Activated naive CD4-positive, alpha-beta T cell treated with anti-CD3 and anti-CD28 coated beads, Interleukin-2, amount 50 U/mL, for 24 hours (primary cell): ENCODE measurements around the gene NPIPA1.
"Not testable (repeated sequence)": the region's sequence is repeated elsewhere in the genome, so short reads cannot be mapped to it uniquely, and the experiment has no call there.

Experiments
- H3K27ac Mint-ChIP-seq: one replicate; pipeline ENCODE4 v1.8.0; 2021; ENCODE audit warnings: mild to moderate bottlenecking, mixed read lengths
- H3K27me3 Mint-ChIP-seq: one replicate; pipeline ENCODE4 v1.8.0; 2021; ENCODE audit warnings: mixed read lengths
- H3K36me3 Mint-ChIP-seq: one replicate; pipeline ENCODE4 v1.8.0; 2021; ENCODE audit warnings: mixed read lengths
- H3K4me1 Mint-ChIP-seq: one replicate; pipeline ENCODE4 v1.8.0; 2021; ENCODE audit warnings: mixed read lengths
- H3K4me3 Mint-ChIP-seq: one replicate; pipeline ENCODE4 v1.8.0; 2021; ENCODE audit warnings: mild to moderate bottlenecking, mixed read lengths
- H3K9me3 Mint-ChIP-seq: one replicate; pipeline ENCODE4 v1.8.0; 2021; ENCODE audit warnings: mixed read lengths

The NPIPA1 gene

GRCh38 chr16:14989291-14990281, 52.3 kb downstream of the NPIPA1 start:
- H3K27ac Mint-ChIP-seq, H3K4me3 Mint-ChIP-seq, H3K27me3 Mint-ChIP-seq, H3K9me3 Mint-ChIP-seq: not testable (repeated sequence)
- Mint-ChIP-seq H3K36me3 (peaks cover 29% of the 10 kb centered on the region), H3K4me1 (peaks cover 47% of the 10 kb centered on the region)

- not testable (repeated sequence) for H3K9me3 Mint-ChIP-seq, H3K27me3 Mint-ChIP-seq, H3K4me3 Mint-ChIP-seq, H3K27ac Mint-ChIP-seq
- peaks cover 19% of the 10 kb centered on the region for H3K36me3 Mint-ChIP-seq
- peaks cover 53% of the 10 kb centered on the region for H3K4me1 Mint-ChIP-seq
Measured at GRCh38 chr16:14993277-14994151, 56.3 kb downstream of the NPIPA1 start.

DNA sequence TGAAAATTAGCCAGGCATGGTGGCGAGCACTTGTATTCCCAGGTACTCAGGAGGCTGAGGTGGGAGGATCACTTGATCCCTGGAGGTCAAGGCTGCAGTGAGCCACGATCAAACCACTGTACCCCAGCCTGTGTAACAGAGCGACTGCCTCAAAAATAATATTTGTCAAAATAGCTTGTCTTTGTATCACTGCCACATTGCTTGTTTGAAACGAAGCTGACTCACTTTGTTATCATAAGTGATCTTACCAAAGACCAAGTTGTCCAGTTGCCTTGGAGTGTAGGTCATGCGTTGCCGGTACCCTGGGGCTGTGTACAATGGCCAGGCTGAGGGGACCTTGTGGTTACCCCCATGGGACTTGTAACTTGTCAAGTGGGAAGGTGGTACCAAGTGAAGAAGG, 59.5 kb downstream of the NPIPA1 start:
- H3K27ac Mint-ChIP-seq, H3K4me3 Mint-ChIP-seq, H3K9me3 Mint-ChIP-seq, H3K27me3 Mint-ChIP-seq: not testable (repeated sequence)
- H3K36me3 Mint-ChIP-seq: peaks cover 11% of the 10 kb centered on the region
- H3K4me1 Mint-ChIP-seq: peaks cover 40% of the 10 kb centered on the region

- peaks cover 29% of the 10 kb centered on the region for H3K4me1 Mint-ChIP-seq
- H3K4me3 Mint-ChIP-seq, H3K9me3 Mint-ChIP-seq, H3K27ac Mint-ChIP-seq, H3K36me3 Mint-ChIP-seq, H3K27me3 Mint-ChIP-seq: not testable (repeated sequence)
Measured at GRCh38 chr16:14998300-14998699, 61.1 kb downstream of the NPIPA1 start.

DNA sequence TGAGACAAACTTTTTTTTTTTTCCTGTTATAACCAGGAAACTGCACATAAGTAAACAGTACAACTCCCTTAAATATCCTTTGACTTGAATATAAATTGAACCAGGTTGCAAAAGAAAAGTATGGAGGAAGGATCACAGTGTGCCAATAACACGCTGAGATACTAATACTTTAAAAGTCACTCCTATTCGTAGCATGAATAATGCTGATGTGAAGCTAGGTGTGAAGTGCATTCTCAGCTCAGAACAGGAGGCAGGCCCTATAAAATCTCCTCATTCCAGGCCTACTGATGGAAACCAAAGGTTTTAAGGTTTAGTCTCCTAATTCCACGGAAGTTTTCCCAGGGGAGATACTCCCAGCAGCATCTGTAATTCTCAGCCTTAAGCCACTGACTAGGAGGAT, 62.6 kb downstream of the NPIPA1 start:
- H3K36me3 Mint-ChIP-seq, H3K27me3 Mint-ChIP-seq, H3K27ac Mint-ChIP-seq, H3K9me3 Mint-ChIP-seq, H3K4me3 Mint-ChIP-seq: not testable (repeated sequence)
- peaks cover 17% of the 10 kb centered on the region for H3K4me1 Mint-ChIP-seq
